G401 (cell line): ENCODE results near the gene IRF5. TPM values are rescaled to one million over a fixed set of nuclear protein-coding genes. Genes with fewer than 3 reads are reported as not detected.
"Not testable (repeated sequence)": the region's sequence is repeated elsewhere in the genome, so short reads cannot be mapped to it uniquely, and the experiment has no call there.

Experiments used
- DNase-seq: peaks from one replicate; pipeline ENCODE4 v3.0.0-alpha.2; 2015; ENCODE audit warnings: low spot score
- in situ Hi-C: cut with HindIII; loops from 2 replicates; pipeline ENCODE4 v1.10.0; 2016; ENCODE audit warnings: low sequenced_read_pairs, mixed read lengths
- total RNA-seq: library from RNA; depleted of rRNA; stranded (reverse); fragments of >200 nt; shearing (Covaris generic); gene quantifications from 2 replicates; pipeline ENCODE4 v1.2.3, GENCODE V29; 2014

The IRF5 gene
- total RNA-seq, 1 experiment from 2014 or later = not detected

DNA sequence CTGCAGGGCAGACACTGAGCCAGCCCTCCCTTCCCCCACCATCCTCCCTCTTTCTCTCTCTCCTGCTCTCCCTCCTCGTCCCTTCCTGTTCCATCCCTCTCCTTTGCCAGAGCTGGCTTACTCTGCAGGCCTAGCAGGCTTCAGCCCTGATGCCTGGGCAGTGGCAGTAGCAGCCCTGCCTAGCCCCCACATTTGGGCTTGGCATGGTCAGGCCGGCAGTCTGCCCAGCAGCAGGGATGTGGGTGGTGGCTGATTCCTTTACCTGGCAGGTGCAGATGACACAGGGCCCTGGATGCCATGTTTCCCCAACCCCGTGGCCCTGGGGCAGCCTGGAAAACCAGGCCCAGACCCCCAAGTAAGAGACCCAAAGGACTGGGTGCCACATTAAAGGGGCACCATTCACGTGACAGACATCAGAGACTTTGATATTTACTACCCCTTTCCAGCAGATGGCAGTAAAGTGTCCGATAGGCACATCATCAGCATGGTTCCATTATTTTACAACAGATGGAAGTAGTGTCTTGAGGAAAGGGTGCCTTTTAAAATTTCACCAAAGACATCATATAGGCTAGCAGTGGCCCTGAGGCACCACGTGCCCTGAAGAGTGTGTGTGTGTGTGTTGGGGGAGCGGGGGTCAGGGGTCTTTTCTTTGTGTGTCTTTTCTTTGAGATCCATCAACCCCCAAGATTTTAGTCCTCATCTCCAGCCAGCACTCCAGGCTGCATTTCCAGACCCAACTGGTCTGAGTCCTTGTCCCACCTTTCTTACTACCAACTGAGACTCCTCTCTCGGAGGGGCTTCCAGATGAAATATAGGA lies 33.1 kb upstream of the IRF5 start:
- DNase-seq = peak; percentile 44
- in situ Hi-C loops = no loop called here

DNA sequence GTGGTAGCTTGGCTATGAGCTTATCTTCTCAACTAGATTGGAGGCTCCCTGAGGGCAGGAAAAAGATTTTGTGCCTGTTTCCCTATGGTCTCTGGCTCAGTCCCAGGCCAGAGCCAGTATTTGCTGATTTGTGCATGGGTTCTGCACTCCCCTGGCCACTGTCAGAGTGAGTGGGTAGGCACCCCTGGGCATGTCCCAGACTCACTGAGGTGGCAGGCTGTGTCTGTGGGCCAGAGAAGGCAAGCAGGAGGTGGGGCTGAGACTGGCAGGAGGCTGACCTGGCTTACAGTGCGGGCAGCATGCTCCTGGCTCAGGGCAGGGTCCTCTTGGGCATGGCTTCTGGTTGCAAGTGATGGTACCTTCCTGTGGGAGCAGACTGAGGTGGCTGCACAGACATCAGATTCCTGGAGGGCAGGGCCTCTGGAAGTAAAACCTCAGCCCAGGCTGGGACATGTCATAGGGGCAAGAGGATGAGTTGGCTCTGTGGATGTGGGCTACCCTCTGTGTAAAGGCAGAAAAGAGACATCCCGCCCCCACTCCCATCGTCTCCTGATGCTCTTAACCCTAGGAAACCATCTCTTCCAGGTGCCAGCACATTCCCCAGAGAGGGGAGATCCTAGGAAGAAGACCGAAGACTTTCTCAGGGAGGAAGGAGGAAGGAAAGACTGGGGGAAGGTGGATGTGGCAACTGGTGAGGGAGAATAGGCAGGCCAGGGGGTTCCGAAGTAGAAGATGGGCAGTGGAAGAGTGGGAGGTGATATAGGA lies 31.5 kb upstream of the IRF5 start:
- DNase-seq = no peak
- in situ Hi-C loops = no loop called here

DNA sequence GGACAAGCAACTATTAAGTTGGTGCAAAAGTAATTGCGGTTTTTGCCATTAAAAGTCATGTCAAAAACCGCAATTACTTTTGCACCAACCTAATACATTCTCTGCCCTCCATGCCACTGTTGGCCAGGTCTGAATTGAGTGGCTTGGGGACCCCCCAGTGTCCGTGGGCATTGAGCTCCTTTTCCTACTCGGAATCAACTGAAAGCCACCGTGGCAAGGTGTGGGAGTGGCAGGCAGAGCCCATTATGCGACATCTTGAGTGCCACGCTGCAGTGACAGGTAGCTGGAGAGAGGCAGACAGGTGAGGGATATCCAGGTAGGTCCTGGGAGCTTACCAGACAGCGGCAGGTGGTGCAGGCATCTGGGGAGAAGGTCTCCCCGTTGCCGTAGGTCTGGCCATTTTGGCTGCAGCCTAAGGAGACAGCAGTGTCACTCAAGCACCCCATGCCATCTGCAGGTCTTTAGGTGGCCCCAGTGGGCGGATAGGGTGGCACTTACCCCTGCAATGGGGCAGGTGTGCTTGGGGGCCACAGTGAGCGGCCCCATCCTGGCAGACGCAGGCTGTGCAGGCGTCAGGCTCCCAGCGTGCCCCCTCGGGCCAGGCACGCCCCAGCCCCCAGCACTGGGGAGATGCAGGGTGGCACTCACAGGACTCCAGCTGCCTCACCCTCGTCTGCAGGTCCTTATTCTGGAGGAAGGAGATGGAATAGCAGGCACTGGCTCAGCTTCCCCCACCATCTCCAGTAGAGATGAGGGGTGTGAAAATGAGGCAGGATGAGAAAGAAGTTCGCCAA lies 30.8 kb upstream of the IRF5 start:
- DNase-seq = no peak
- in situ Hi-C loops = no loop called here

DNA sequence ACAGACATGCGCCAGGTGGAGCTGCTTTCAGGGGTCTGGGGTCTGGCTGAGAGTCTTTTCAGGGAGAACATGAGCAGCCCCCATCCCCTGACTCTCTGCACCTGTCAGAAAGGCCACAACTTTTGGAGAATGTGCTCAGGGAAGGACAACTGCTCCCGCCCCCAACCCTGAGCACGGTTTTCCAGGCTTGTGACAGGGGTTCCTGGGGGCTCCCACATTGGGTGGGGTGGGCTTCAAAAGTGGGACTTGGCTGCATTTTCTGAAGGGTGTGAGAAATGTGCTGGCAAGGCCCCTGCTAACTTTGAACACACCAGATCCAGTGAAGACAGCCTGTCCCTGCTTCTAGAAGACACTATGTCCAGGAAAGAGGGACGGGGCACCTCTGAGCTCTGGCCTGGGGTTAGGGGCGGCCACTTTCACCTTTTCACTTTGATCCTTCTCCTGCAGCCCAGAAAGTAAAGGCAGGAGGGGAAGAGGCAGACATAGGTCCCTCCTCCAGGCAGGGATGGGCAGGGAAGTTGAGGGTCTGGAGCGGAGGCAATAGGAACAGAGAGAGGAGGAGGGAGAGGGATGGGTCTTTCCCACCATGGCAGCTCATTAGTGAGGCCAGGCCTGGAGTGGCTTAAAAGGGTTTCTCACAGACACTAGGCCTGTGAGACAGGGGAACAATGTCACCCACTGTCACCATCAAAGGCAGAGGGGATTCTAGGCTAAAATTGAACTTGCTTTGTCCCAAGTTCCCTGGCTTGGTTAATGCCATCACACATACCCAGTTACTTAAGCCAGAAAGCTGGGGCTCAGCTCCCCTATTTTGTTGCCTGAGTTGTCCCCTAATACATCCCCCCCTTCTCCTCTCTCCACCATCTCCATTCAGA lies 28.7 kb upstream of the IRF5 start:
- in situ Hi-C loops = no loop called here
- DNase-seq = no peak

DNA sequence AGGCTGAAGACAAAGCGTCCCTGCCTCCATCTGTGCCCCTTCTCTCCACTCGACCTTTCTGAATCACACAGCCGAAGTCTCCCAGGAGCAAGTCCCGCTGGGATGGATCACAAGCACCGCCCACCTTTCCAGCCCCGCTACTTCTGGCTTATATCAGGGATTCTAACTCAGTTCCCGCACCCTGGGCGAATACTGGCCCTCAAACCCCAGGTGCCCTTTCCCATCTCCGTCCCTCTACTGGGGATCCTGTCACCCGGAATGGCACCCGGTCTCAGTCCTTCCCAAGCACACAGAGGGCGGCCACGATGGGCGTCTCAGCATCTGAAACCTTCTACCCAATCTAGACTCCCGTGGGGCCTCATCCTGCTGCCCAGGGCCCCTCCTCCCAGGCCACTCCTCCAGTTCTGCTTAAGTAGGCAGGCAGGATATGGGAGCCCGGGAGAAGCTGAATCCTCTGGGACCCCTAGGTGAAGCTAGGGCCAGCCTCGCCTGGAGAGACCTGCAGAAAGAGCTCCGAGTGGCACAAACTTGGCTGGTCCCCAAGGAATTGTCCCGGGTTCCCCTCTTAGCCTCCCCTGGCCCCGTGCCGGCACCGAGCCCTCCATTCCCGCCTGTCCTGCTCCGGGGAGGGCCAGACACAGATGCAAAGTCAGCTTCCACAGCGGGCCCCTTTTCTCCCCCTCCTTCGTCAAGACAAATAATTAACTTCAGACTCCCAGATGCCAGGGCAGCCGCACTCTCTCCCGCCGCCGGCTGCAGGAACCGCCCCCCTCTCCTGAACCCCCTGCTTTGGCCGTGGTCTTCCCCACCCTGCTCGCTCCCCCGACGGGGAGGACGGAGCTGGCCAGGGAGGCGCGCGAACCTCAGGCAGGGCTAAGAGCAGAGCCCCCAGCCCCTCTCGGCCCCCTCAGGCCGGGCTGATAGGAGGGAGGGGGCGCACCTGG lies 27.8 kb upstream of the IRF5 start:
- in situ Hi-C loops = no loop called here
- DNase-seq = peak; percentile 34

DNA sequence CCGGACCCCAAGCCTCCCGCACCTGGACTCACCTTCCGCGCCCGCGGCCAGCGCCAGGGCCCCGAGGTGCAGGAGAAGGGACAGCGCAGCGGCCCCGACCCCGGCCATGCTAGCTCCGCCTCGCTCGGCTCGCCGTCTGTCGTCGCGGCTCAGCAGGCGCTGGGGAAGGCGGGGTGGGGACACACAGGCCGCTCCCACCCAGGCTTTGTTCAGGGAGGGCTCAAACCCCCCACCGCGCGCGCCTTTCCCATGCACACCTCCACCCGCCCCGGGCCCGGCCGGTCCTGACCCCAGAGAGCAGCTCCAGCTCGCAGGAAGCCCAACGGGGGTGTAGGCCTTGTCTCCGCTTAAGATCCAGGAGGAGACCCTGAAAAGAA lies 27.2 kb upstream of the IRF5 start, which contains the start of gene KCP:
Gene KCP, minus strand, starts transcription at position 141 of the 377 bp plus-strand sequence. Its CDS starts 33 bp downstream, at position 108.
- in situ Hi-C loops = no loop called here
- DNase-seq = no peak

DNA sequence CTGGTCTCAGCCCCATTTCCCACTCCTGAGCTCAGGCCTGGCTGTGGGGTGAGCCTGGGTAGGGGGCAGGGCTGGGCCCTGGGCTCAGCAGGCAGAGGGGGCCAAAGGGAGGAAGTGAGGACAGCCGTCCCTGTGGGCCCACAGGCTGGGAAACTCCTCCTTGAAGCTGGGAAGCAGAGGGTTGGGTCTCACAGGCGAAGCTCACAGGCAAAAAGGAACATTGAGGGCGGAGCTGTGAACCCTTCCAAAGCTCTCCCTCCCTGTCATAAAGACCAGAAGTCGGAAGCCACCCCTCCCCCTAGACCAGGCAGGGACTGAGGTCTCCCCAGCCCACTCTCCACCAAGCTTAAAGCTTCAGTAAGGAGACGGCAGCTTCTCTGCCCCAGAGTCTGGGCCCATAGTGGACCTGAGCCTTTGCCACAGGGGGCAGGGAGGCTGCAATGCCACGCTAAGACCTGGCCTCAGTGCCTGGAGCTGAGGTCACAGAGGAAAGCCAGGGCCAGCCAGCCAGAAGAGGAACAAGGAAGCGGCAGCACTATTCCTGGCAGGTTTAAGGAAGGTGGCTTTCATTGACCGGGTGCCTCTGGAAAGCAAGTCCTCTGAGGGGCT lies 26.2 kb upstream of the IRF5 start:
- peak; percentile 57 for DNase-seq
- in situ Hi-C loops = no loop called here

DNA sequence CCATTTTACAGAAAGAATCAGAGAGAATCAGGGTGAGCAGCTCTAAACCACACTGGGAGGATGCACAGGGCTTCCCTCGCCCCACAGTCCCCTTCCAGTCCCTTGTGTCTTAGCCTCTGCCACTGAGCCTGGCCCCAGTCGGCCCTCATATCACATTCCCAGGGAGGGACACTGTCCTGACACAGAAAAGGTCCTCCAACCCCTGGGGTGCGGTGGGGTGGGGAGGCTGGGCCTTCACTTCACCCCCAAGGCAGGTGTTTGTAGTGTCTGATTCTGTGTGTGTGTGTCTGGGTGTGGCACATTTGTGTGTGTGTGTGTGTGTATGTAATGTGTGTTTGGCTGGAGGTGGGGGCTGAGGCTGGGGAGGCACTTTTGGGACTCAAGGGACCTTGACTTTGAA lies 25.4 kb upstream of the IRF5 start:
- DNase-seq = no peak
- in situ Hi-C loops = no loop called here

DNA sequence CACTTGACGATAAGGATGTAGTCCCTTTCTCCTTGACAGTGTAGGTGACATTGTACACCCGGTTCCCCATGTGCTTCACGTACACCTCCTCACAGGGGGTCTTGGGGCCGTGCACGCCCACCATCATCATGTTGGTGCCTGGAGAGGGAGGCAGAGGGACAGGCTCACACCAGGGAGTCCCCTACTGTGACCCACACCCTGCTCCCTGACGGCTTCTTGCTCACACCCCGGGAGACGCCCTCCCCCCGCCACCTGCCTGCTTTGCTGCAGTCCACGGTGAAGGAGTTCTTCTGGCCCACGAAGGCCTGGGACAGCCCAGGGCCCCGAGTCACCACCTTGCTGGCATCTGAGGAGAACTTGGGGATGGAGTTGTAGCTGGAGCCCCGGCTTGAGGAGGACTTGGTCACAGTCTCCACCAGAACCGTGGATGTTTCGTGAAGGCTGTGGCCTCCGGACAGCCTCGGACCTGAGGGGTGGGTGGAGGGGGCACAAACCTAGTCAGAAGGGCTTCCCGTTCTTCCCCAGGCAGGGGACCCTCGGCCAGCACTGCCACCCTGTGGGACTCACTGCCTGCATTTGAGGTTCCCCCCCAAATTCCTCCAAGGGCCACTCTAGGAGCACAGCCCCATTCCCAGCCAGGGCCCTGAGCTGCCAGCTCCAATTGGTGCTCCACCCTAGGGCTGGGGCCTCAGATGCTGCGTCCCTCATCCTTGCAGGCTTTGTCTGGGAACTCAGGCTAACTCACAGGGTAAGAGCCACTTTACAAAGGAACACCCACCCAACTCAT lies 24.8 kb upstream of the IRF5 start:
- DNase-seq, in situ Hi-C loops: not testable (repeated sequence)

DNA sequence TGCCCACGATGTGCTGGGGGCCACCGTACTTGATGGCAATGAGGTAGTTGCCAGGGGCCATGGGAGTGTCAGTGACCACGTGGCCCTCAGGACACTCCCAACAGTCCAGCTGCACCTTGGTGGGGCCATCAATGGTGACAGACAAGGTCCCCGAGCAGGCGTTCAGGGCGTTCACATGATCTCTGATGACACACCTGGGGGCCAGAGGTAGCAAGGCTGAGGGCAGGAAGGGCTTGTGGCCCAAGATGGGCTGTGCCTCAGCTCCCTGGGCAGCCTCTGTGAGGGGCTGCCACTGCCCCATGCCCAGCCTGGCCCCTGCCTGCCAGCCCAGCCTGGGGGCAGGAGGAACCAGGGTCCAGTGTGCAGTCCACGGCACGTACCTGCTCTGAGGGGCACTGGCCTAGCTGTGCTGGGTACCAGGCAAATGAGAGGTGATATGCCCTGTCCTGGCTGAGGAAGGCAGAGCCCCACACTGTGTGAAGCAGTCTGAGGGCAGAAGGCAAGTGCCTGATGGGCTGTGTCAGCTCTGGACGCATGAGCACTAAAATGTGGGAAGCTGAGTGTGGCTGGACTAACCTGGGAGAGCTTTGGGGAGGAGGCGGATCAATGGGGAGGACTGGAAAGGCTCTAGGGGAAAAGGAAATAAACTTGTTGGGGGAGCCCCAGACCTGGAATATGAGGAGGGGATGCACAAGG lies 23.7 kb upstream of the IRF5 start:
- in situ Hi-C loops = no loop called here
- DNase-seq = no peak

DNA sequence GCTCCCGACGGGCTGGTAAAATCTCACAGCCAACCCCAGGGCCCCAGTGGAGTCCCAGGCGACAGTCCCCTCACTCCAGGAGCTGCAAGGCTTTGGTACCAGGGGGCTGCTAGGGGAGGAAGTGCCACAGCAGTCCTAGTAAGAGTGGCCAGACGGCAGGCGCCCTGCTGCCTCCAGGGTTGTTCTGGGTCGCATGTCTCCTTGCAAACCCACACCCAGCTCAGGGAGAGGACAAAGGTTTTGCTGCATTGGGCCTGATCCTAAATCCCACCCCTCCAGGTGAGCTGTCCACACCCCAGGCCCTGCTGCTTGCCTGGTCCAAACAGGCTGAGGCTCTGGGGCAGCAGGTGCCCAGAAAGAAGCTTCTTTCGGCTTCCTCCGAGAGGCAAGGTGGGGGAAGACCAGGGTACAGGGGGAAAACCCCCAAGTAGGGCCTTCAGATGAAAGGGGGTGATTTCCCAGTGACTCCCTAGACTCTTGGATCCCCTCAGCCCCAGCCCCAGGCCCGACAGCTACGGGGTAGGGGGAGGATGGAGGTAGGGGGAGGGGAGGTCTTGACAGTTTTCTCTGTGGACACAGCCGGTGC lies 23.1 kb upstream of the IRF5 start:
- no peak for DNase-seq
- in situ Hi-C loops = no loop called here

DNA sequence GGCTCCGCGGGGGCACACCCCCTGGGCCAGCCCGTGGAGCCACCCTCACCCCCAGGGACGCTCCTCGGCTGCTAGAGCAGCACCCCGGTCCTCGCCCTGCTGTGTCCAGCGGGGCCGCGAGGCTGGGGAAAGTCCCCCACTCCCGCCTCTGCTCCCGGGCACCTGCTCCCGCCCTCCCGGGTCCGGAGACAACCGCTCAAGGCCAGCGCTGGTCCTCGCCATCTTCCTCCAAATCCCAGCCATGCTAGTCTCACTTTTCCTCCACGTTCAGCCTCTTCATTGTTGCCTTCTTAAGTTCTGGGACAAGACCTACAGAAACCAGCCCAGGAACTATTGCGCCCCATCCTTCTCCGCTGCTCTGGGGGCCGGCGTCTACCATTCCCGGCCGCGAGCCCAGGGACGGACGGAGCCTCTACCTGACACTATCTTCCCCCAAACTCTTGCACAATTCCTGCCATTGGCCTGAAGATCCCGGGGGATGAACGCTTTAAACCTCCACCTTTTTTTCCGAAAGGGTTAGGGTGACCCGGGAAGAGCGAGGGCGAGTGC lies 22.4 kb upstream of the IRF5 start:
- DNase-seq = no peak
- in situ Hi-C loops = no loop called here

DNA sequence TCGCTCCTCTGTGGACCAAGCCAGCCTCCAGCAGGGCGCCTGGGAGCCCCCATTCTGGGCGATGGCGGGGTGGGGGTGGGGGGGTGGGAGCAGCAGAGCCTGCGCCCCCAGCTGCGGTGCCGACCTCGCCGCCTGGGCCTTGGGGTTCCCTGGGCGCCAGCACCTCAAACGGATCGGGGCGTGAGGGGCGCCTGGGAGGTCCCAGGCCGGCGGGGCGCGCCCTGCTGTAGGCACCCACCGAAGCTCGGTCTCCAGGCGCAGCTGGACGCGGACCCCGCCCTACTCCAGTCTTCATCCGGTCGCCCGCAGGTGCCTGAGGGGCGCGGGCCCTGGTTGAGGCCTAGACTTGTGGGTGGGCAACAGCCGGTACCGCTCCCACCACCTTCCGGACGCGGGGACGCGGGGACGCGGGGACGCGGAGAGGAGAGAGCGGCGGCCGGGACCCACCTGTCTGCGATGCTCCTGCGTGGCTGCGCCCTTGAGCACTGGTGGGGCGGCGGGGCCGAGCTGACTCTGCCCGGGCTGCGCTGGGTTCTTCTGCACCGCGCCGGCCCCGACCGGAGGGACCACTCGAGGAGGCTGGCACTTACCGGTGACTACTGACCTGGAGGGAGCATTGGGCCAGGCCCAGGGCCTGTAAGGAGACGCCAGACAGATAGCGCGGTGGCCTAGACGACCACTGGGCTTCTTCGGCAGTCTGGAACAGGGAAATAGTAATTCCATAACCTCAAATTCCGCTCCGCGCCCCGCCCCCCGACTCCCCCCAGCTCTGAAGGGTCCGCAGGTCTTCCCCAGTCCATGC lies 21.7 kb upstream of the IRF5 start:
- in situ Hi-C loops = no loop called here
- no peak for DNase-seq

DNA sequence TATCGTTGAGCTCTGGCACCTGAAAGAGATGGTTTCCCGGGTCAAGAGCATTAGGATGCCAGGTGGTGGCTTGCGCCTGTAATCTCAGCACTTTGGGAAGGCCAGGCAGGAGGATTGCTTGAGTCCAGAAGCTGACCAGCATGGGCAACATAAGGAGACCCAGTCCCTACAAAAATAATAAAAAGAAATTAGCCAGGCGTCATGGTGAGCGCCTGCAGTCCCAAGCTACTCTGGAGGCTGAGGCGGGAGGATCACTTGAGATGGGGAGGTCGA lies 21.1 kb upstream of the IRF5 start:
- no peak for DNase-seq

DNA sequence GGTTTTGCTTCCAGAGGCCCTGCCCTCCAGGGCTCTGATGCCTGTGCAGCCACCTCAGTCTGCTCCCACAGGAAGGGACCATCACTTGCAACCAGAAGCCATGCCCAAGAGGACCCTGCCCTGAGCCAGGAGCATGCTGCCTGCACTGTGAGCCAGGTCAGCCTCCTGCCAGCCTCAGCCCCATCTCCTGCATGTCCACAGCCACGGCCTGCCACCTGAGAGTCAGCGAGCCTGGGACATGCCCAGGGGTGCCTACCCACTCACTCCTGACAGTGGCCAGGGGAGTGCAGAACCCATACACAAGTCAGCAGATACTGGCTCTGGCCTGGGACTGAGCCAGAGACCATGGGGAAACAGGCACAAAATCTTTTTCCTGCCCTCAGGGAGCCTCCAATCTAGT lies 20.6 kb upstream of the IRF5 start:
- in situ Hi-C loops = no loop called here
- DNase-seq = no peak

More for the DNA sequence above, 21.1 kb upstream of the IRF5 start:
- in situ Hi-C loops = no loop called here
